Hepatocyte (in vitro differentiated cells): ENCODE measurements around the gene QTRT2. TPM values are rescaled to one million over a fixed set of nuclear protein-coding genes. Genes with fewer than 3 reads are reported as not detected.

Source experiments
- DNase-seq: peaks from one replicate; pipeline ENCODE4 v3.0.0-alpha.2; 2016; ENCODE audit warnings: low spot score
- H2AFZ ChIP-seq: fragments of 200-600 bp; sonication (generic); 2 replicates; pipeline ENCODE4 v1.6.0; 2016; ENCODE audit warnings: antibody characterized with exemption, mild to moderate bottlenecking
- H3K27ac ChIP-seq: fragments of 200-600 bp; sonication (generic); 2 replicates; pipeline ENCODE4 v1.5.1; 2016; ENCODE audit warnings: mild to moderate bottlenecking
- H3K27me3 ChIP-seq: fragments of 200-600 bp; sonication (generic); 2 replicates; pipeline ENCODE4 v1.6.1; 2016
- H3K36me3 ChIP-seq: fragments of 200-600 bp; sonication (generic); replicated peaks from 2 replicates; pipeline ENCODE4 v1.5.1; 2016; ENCODE audit warnings: low read depth; ENCODE audit not compliant: insufficient read depth
- H3K4me1 ChIP-seq: fragments of 200-600 bp; sonication (generic); 2 replicates; pipeline ENCODE4 v1.5.1; 2016; ENCODE audit warnings: mild to moderate bottlenecking, moderate library complexity; ENCODE audit not compliant: insufficient read depth
- H3K4me2 ChIP-seq: fragments of 200-600 bp; sonication (generic); 2 replicates; pipeline ENCODE4 v1.6.0; 2016
- H3K4me3 ChIP-seq: fragments of 200-600 bp; sonication (generic); 2 replicates; pipeline ENCODE4 v1.5.1; 2016; ENCODE audit warnings: mild to moderate bottlenecking
- H3K79me2 ChIP-seq: fragments of 200-600 bp; sonication (generic); 2 replicates; pipeline ENCODE4 v1.6.0; 2017; ENCODE audit warnings: mild to moderate bottlenecking
- H3K9me2 ChIP-seq: fragments of 200-600 bp; sonication (generic); replicated peaks from 2 replicates; pipeline ENCODE4 v1.6.0; 2017; ENCODE audit warnings: mild to moderate bottlenecking; ENCODE audit not compliant: insufficient read depth
- H3K9me3 ChIP-seq: fragments of 200-600 bp; sonication (generic); 2 replicates; pipeline ENCODE4 v1.5.1; 2016; ENCODE audit warnings: low read depth, mild to moderate bottlenecking
- H4K20me1 ChIP-seq: fragments of 200-600 bp; sonication (generic); 2 replicates; pipeline ENCODE4 v1.6.0; 2016; ENCODE audit warnings: mild to moderate bottlenecking; ENCODE audit not compliant: insufficient read depth, poor library complexity, severe bottlenecking
- EZH2 ChIP-seq: fragments of 200-600 bp; sonication (generic); IDR thresholded peaks from 2 replicates; pipeline ENCODE4 v1.6.1; 2016; ENCODE audit warnings: antibody characterized with exemption, mild to moderate bottlenecking, borderline replicate concordance
- EZH2phosphoT487 ChIP-seq: fragments of 200-600 bp; sonication (generic); IDR thresholded peaks from one replicate; pipeline ENCODE4 v1.6.1; 2018; ENCODE audit warnings: antibody characterized with exemption, mild to moderate bottlenecking, low read depth, moderate library complexity; ENCODE audit not compliant: unreplicated experiment, severe bottlenecking
- WGBS: methylation state at CpG from one replicate; pipeline ENCODE4 v1.1.6; 2016; ENCODE audit warnings: low lambda C conversion rate; ENCODE audit errors: missing lambda C conversion rate; 5-methylcytosine and 5-hydroxymethylcytosine counted together
- polyA plus RNA-seq: library from polyadenylated mRNA; unstranded; fragments of >200 nt; fragmentation: Nextera tagmentation; extraction: Ambion mirVana; gene quantifications from 2 replicates; pipeline ENCODE4 v1.2.1, GENCODE V29; 2016
- total RNA-seq: library from RNA; depleted of rRNA; stranded (reverse); fragments of >200 nt; gene quantifications from 2 replicates; pipeline ENCODE4 v1.2.3, GENCODE V29; 2014
- TF ChIP-seq, protein P1 (sequence below): fragments of 200-600 bp; sonication (generic); IDR thresholded peaks from 2 replicates; pipeline ENCODE4 v1.5.1; 2016; ENCODE audit warnings: antibody characterized with exemption, mild to moderate bottlenecking; ENCODE audit not compliant: poor library complexity

Gene QTRT2
- total and polyA plus RNA-seq, 2 experiments from 2014 or later: 7.8 to 18.3 TPM

DNA sequence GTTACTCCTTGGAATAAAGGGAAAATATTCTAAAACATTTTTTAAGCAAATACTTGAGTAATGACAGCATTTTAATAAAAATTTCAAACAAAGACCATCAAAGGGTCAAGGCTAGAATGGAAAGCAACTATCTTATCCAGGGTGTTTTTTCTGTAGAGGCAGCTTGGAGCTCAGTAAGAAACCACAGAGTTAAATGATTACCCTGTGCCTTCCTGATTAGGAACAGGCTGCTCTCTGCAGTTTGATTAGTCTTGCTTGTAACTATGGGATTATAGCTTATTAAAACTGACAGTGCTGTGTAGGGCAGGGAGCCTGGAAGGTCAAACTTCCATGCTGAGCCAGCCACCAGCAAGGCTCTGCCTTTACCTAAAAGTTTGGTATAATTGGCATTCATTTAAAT is 33.1 kb downstream of the QTRT2 start:
- Histone ChIP-seq H3K27ac (no peak overlapping the region), H2AFZ (no peak overlapping the region), H3K9me3 (no peaks in the 10 kb centered on the region), H3K79me2 (no peaks in the 10 kb centered on the region), H3K36me3 (peaks cover 5% of the 10 kb centered on the region), H3K4me1 (no peaks in the 10 kb centered on the region), H3K9me2 (no peaks in the 10 kb centered on the region), H3K27me3 (peaks cover 4% of the 10 kb centered on the region), H4K20me1 (no peaks in the 10 kb centered on the region), H3K4me2 (no peak overlapping the region), H3K4me3 (no peak overlapping the region)
- TF ChIP-seq EZH2: no peak
- no peak for TF ChIP-seq EZH2phosphoT487
- TF ChIP-seq, protein P1, sequence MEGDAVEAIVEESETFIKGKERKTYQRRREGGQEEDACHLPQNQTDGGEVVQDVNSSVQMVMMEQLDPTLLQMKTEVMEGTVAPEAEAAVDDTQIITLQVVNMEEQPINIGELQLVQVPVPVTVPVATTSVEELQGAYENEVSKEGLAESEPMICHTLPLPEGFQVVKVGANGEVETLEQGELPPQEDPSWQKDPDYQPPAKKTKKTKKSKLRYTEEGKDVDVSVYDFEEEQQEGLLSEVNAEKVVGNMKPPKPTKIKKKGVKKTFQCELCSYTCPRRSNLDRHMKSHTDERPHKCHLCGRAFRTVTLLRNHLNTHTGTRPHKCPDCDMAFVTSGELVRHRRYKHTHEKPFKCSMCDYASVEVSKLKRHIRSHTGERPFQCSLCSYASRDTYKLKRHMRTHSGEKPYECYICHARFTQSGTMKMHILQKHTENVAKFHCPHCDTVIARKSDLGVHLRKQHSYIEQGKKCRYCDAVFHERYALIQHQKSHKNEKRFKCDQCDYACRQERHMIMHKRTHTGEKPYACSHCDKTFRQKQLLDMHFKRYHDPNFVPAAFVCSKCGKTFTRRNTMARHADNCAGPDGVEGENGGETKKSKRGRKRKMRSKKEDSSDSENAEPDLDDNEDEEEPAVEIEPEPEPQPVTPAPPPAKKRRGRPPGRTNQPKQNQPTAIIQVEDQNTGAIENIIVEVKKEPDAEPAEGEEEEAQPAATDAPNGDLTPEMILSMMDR: no peak
- no peak for DNase-seq

DNA sequence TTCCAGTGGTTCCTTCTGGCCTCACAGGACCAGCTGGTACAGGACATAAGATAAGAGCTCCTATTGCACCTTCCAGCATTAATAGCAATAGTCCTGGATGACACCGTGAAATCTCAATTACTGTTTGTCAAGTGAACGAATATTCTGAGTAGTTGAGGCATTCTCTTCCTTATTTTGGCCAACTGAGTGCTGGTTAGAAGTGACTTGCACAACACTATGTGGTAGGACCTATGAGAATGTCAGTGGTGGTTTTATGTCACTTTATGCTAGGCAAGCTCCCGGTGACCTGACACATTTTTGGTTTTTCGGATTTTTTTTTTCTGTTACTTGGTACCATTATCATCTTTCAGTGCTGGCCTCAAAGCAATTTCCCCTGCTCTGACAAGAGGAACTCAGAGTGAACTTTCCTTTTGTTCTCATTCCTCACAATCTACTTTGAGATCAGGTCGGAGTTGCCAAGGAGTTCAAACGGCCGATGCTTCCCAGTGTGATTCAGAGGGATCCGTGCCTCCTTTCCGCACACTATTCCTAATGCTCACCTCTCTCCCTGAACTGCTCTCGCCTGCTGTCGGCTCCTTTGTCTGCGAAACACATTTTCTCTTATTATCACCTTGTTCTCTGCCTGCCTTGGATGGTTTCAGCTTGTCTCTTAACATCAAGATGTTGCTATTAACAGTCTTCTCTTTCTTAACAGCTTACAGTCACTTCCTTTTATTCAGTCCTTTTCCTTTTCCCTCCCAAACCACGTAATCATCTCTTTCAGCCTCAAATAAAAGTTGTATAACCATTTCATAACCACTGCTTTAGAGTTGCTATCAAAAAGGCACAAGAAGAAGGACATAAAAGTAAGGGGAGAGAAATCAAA is 35.8 kb downstream of the QTRT2 start:
- H3K9me2 ChIP-seq: no peaks in the 10 kb centered on the region
- 62% methylated on average over 13 of the region's 13 CpGs for whole genome bisulfite sequencing
- no peaks in the 10 kb centered on the region for H4K20me1 ChIP-seq
- no peak overlapping the region for H3K27ac ChIP-seq
- H3K27me3 ChIP-seq: peaks cover 4% of the 10 kb centered on the region
- H3K79me2 ChIP-seq: no peaks in the 10 kb centered on the region
- no peaks in the 10 kb centered on the region for H3K4me1 ChIP-seq
- H3K4me2 ChIP-seq: no peak overlapping the region
- H2AFZ ChIP-seq: peak overlapping the region; percentile 31
- H3K36me3 ChIP-seq: no peaks in the 10 kb centered on the region
- H3K4me3 ChIP-seq: no peak overlapping the region
- no peak for TF ChIP-seq EZH2
- no peak for TF ChIP-seq EZH2phosphoT487
- TF ChIP-seq, protein P1: no peak
- DNase-seq: no peak
- no peaks in the 10 kb centered on the region for H3K9me3 ChIP-seq

- Histone ChIP-seq H3K9me2 (no peaks in the 10 kb centered on the region), H3K36me3 (no peaks in the 10 kb centered on the region), H3K4me3 (no peak overlapping the region), H3K27me3 (peaks cover 4% of the 10 kb centered on the region), H4K20me1 (no peaks in the 10 kb centered on the region), H3K79me2 (no peaks in the 10 kb centered on the region), H3K9me3 (no peaks in the 10 kb centered on the region), H3K4me2 (no peak overlapping the region), H2AFZ (peak overlapping the region; percentile 31), H3K27ac (no peak overlapping the region), H3K4me1 (no peaks in the 10 kb centered on the region)
- WGBS: 53% methylated on average over 3 of the region's 3 CpGs
- no peak for TF ChIP-seq EZH2
- TF ChIP-seq EZH2phosphoT487: no peak
- TF ChIP-seq, protein P1: no peak
- DNase-seq: no peak
These were observed 36.5 kb downstream of the QTRT2 start for GRCh38 chr3:114093016-114093380.
